ENCODE results near the gene GIGYF2. TPM values are rescaled to one million over a fixed set of nuclear protein-coding genes. Genes with fewer than 3 reads are reported as not detected.

The GIGYF2 gene
- total and polyA plus RNA-seq, 4 donors: 10.6 to 50.5 (median 26.7) TPM

DNA sequence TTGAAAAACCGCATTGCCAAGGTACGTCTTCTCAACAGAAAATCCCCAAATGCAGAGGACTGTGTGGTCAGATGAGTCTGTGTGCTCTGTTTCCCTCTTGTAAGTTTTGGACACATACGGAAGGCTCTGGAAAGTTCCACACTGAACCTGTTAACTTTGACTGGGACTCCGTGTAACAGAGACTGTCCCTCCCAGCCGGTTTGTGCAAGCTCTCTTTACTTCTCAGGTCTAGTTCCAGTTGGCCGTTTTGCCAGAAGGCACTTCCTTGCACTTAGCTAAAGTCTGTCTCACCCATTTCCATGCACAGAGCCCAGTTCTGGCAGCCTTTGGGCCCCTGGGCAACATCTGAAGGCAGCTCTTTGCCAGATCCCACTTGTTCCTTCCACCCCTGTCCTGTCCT lies 41.7 kb upstream of the GIGYF2 start:
- DNase-seq (ENCODE audit: low spot score): no peak
- no peak overlapping the region for H3K4me3 ChIP-seq (ENCODE audit: low read depth in 1 of 3, low read length in 3 of 3)
- H3K9ac ChIP-seq (ENCODE audit: low read depth in 1 of 2, low read length in 2 of 2): peak overlapping the region; percentile 33 to 67
- H3K4me1 ChIP-seq (ENCODE audit: control insufficient read depth in 4 of 4, insufficient read depth in 4 of 4, low read length in 3 of 4): peaks cover 0 to 26% (median 11%) of the 10 kb centered on the region in 4 donors
- no peaks in the 10 kb centered on the region for H3K27me3 ChIP-seq (ENCODE audit: control insufficient read depth in 4 of 4, insufficient read depth in 4 of 4, low read length in 3 of 4)
- H3K36me3 ChIP-seq (ENCODE audit: control insufficient read depth in 4 of 4, insufficient read depth in 3 of 4, low read depth in 1 of 4, low read length in 3 of 4): no peaks in the 10 kb centered on the region
- H3K27ac ChIP-seq (ENCODE audit: low read depth in 1 of 2, low read length in 2 of 2): peak overlapping the region; percentile 78 to 93
- H3K9me3 ChIP-seq (ENCODE audit: control insufficient read depth in 4 of 4, low read length in 3 of 4): no peaks in the 10 kb centered on the region
- peak; percentile 78 for TF ChIP-seq ZBTB33 (IDR thresholded peaks at IDR 0.05)
- TF ChIP-seq YY1 (IDR thresholded peaks at IDR 0.05): peak; percentile 90
- no peak for TF ChIP-seq CTCF (IDR thresholded peaks at IDR 0.05; ENCODE audit: low read depth, low read length, missing input control)
- peak; percentile 99 for TF ChIP-seq FOXA1 (IDR thresholded peaks at IDR 0.05)
- TF ChIP-seq GABPA (IDR thresholded peaks at IDR 0.05 in 1 of 2, conservative IDR thresholded peaks at IDR 0.05 in 1 of 2): peak in 1 of 2 donors; percentile 17
- peak; percentile 92 for TF ChIP-seq MAX (IDR thresholded peaks at IDR 0.05)
- peak in 1 of 2 donors; percentile 77 for TF ChIP-seq HNF4A (conservative IDR thresholded peaks at IDR 0.05)
- peak in 1 of 2 donors; percentile 75 for TF ChIP-seq RXRA (IDR thresholded peaks at IDR 0.05)
- TF ChIP-seq FOXA2 (IDR thresholded peaks at IDR 0.05): peak; percentile 99
- TF ChIP-seq JUND (IDR thresholded peaks at IDR 0.05): peak in 1 of 2 donors; percentile 62
- peak; percentile 88 for TF ChIP-seq REST (IDR thresholded peaks at IDR 0.05)
- TF ChIP-seq EGR1 (IDR thresholded peaks at IDR 0.05; ENCODE audit: low read depth in 2 of 2): peak in 1 of 2 donors; percentile 72
- TF ChIP-seq ATF3 (IDR thresholded peaks at IDR 0.05): no peak
- TF ChIP-seq RAD21 (IDR thresholded peaks at IDR 0.05): no peak
- 35% methylated on average over 6 of the region's 6 CpGs for WGBS

DNA sequence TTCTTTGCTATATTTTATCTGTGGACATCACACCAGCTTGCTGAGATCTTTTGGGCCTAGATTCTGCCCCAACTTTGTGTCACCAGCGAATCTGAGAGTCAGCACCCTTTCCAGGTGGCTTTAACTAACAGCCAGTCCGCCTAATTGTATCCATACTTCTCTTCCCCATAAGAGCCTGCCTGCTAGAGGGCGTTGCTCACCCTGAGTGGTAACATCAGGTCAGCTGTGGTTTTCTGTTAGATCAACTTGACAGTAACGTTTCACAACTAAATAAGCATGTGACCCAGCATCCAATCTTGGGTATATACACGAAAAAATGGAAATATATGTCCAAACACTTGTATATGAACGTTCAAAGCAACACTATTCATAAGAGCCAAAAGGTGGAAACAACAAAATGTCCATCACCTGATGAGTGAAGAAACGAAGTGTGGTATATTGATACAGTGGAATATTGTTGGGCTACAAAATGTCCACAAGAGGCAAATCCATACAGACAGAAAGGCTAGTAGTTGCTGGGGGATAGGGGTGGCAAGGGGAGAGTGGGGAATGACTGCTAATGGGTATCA lies 38.8 kb upstream of the GIGYF2 start:
- DNase-seq (ENCODE audit: low spot score): no peak
- TF ChIP-seq HNF4G (IDR thresholded peaks at IDR 0.05): no peak
- peak in 1 of 2 donors; percentile 34 for TF ChIP-seq RAD21 (IDR thresholded peaks at IDR 0.05)
- TF ChIP-seq MAX (IDR thresholded peaks at IDR 0.05): no peak
- no peak for TF ChIP-seq HNF4A (conservative IDR thresholded peaks at IDR 0.05)
- TF ChIP-seq JUND (IDR thresholded peaks at IDR 0.05): no peak
- no peak for TF ChIP-seq TAF1 (conservative IDR thresholded peaks at IDR 0.05)
- no peak for TF ChIP-seq REST (IDR thresholded peaks at IDR 0.05)
- no peak for TF ChIP-seq CTCF (IDR thresholded peaks at IDR 0.05; ENCODE audit: low read depth, low read length, missing input control)

More for the DNA sequence above, 38.8 kb upstream of the GIGYF2 start:
- H3K36me3 ChIP-seq (ENCODE audit: control insufficient read depth in 4 of 4, insufficient read depth in 3 of 4, low read depth in 1 of 4, low read length in 3 of 4): no peaks in the 10 kb centered on the region
- no peak overlapping the region for H3K27ac ChIP-seq (ENCODE audit: low read depth in 1 of 2, low read length in 2 of 2)
- H3K9me3 ChIP-seq (ENCODE audit: control insufficient read depth in 4 of 4, low read length in 3 of 4): no peaks in the 10 kb centered on the region
- WGBS: 57% methylated on average over 7 of the region's 7 CpGs
- H3K4me3 ChIP-seq (ENCODE audit: low read depth in 1 of 3, low read length in 3 of 3): no peak overlapping the region
- no peaks in the 10 kb centered on the region for H3K27me3 ChIP-seq (ENCODE audit: control insufficient read depth in 4 of 4, insufficient read depth in 4 of 4, low read length in 3 of 4)
- H3K4me1 ChIP-seq (ENCODE audit: control insufficient read depth in 4 of 4, insufficient read depth in 4 of 4, low read length in 3 of 4): peaks cover 0 to 14% (median 7%) of the 10 kb centered on the region in 4 donors
- no peak overlapping the region for H3K9ac ChIP-seq (ENCODE audit: low read depth in 1 of 2, low read length in 2 of 2)
